ENCODE data around the gene FRY. TPM values are rescaled to one million over a fixed set of nuclear protein-coding genes. Genes with fewer than 3 reads are reported as not detected.

The FRY gene
- total and polyA plus RNA-seq, 9 of the 15 experiments (the other 6 are each of a cell fraction or from before 2014, with no cell fraction given) = 0.03 to 0.31 (median 0.11) TPM; not detected in 3

DNA sequence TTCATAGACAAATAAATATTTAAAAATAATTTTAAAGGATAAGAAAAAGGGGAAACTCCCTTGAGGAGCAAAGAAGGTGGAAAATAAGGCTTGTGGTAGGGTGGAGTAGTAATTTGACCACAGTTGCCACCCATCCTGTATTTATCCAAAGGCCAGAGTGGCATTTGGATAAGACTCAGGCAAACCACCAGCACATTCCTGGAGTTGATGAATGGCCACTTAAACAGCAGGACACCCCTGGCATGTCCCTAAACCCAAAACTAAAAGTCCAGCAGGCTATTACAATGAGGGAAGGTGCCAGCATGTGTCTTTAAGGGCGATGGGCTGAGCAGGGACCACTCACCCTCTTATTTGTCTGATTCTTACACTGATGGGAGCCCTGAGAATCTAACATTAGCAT, 9.8 kb upstream of the FRY start:
- no peak overlapping the region for H2AFZ ChIP-seq (ENCODE audit: low read depth, low read length)
- no peak overlapping the region for H3K4me3 ChIP-seq

More for the DNA sequence above, 9.8 kb upstream of the FRY start:
- WGBS (ENCODE audit: insufficient coverage, low coverage, missing lambda C conversion rate) = 0% methylated on average over 1 of the region's 1 CpG
- no peaks in the 10 kb centered on the region for H3K4me1 ChIP-seq (replicated peaks in 1 of 2; ENCODE audit: control insufficient read depth in 2 of 2, insufficient read depth in 2 of 2, low read length in 2 of 2)
- no peak overlapping the region for H3K4me2 ChIP-seq (ENCODE audit: insufficient read depth, low read length)
- BruUV-seq (replicated peaks) = no TSS peak
- H3K36me3 ChIP-seq (ENCODE audit: control insufficient read depth, insufficient read depth, low read length) = no peaks in the 10 kb centered on the region
- TF ChIP-seq KDM2B (CRISPR knock-in tag; IDR thresholded peaks at IDR 0.05) (no peak), SMARCA4 (IDR thresholded peaks at IDR 0.05) (no peak), ZEB2 (IDR thresholded peaks at IDR 0.05) (no peak), MAFF (IDR thresholded peaks at IDR 0.05; ENCODE audit: low read length) (no peak), ARID2 (IDR thresholded peaks at IDR 0.05) (no peak), BRD4 (IDR thresholded peaks at IDR 0.05) (no peak), DNMT1 (IDR thresholded peaks at IDR 0.05) (no peak)
- TF ChIP-seq, protein P1, sequence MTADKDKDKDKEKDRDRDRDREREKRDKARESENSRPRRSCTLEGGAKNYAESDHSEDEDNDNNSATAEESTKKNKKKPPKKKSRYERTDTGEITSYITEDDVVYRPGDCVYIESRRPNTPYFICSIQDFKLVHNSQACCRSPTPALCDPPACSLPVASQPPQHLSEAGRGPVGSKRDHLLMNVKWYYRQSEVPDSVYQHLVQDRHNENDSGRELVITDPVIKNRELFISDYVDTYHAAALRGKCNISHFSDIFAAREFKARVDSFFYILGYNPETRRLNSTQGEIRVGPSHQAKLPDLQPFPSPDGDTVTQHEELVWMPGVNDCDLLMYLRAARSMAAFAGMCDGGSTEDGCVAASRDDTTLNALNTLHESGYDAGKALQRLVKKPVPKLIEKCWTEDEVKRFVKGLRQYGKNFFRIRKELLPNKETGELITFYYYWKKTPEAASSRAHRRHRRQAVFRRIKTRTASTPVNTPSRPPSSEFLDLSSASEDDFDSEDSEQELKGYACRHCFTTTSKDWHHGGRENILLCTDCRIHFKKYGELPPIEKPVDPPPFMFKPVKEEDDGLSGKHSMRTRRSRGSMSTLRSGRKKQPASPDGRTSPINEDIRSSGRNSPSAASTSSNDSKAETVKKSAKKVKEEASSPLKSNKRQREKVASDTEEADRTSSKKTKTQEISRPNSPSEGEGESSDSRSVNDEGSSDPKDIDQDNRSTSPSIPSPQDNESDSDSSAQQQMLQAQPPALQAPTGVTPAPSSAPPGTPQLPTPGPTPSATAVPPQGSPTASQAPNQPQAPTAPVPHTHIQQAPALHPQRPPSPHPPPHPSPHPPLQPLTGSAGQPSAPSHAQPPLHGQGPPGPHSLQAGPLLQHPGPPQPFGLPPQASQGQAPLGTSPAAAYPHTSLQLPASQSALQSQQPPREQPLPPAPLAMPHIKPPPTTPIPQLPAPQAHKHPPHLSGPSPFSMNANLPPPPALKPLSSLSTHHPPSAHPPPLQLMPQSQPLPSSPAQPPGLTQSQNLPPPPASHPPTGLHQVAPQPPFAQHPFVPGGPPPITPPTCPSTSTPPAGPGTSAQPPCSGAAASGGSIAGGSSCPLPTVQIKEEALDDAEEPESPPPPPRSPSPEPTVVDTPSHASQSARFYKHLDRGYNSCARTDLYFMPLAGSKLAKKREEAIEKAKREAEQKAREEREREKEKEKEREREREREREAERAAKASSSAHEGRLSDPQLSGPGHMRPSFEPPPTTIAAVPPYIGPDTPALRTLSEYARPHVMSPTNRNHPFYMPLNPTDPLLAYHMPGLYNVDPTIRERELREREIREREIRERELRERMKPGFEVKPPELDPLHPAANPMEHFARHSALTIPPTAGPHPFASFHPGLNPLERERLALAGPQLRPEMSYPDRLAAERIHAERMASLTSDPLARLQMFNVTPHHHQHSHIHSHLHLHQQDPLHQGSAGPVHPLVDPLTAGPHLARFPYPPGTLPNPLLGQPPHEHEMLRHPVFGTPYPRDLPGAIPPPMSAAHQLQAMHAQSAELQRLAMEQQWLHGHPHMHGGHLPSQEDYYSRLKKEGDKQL (CRISPR knock-in tag; IDR thresholded peaks at IDR 0.05; ENCODE audit: borderline replicate concordance) = no peak
- TF ChIP-seq, protein P2, sequence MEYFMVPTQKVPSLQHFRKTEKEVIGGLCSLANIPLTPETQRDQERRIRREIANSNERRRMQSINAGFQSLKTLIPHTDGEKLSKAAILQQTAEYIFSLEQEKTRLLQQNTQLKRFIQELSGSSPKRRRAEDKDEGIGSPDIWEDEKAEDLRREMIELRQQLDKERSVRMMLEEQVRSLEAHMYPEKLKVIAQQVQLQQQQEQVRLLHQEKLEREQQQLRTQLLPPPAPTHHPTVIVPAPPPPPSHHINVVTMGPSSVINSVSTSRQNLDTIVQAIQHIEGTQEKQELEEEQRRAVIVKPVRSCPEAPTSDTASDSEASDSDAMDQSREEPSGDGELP (CRISPR knock-in tag; IDR thresholded peaks at IDR 0.05; ENCODE audit: borderline replicate concordance) = no peak
- no peaks in the 10 kb centered on the region for H3K27me3 ChIP-seq (ENCODE audit: control insufficient read depth in 2 of 2, insufficient read depth in 2 of 2, low read length in 2 of 2)
- H3K27ac ChIP-seq (ENCODE audit: extremely low read depth, low read depth, low read length) = no peak overlapping the region
- intact Hi-C loops (cut with micrococcal nuclease) (loop anchor here (5.0 kb wide), 1 partner anchor 291 kb away; no protein-coding TSS in a partner anchor), in situ Hi-C loops (cut with MboI) (no loop called here)
- H3K9me3 ChIP-seq (replicated peaks; ENCODE audit: control insufficient read depth, insufficient read depth, low read depth, low read length) = no peaks in the 10 kb centered on the region
- ChIA-PET CTCF (ENCODE audit: low intra/inter-chr PET ratio) (no interaction called here), POLR2A (interaction anchor here (0.7 kb wide), 1 partner anchor 123 kb away, joined by 3 read pairs; no protein-coding TSS in a partner anchor)
- H3K9me1 ChIP-seq (ENCODE audit: control insufficient read depth, insufficient read depth, low read length) = no peaks in the 10 kb centered on the region
- H3K9ac ChIP-seq (ENCODE audit: insufficient read depth in 1 of 2, low read depth in 2 of 2, low read length in 2 of 2) = no peak overlapping the region
- FAIRE-seq (no peak), DNase-seq (ENCODE audit: extremely low read depth in 1 of 4, low spot score in 3 of 4) (no peak), ATAC-seq (no peak)
- H4K20me1 ChIP-seq (replicated peaks; ENCODE audit: control insufficient read depth, insufficient read depth, low read length) = no peaks in the 10 kb centered on the region; the same call in 1 of the 2 replicates
- no peaks in the 10 kb centered on the region for H3K79me2 ChIP-seq (ENCODE audit: control insufficient read depth, insufficient read depth, low read length)

Measured in K562 (cell line).